BJ (cell line): ENCODE results near the gene RMND1. TPM values are rescaled to one million over a fixed set of nuclear protein-coding genes. Genes with fewer than 3 reads are reported as not detected.
"Not testable (repeated sequence)": the region's sequence is repeated elsewhere in the genome, so short reads cannot be mapped to it uniquely, and the experiment has no call there.

ENCODE experiments used
- CTCF ChIA-PET: fragments of 350-600 bp; formaldehyde crosslinking; extraction: SDS; loops from one replicate; lab custom pipeline; 2021; ENCODE audit warnings: antibody characterized with exemption, inconsistent platforms; lab: Yijun Ruan, JAX
- POLR2A ChIA-PET: fragments of 300-600 bp; sonication (Branson Sonifier 250); formaldehyde crosslinking; extraction: SDS; loops from one replicate; lab custom pipeline; 2021; ENCODE audit warnings: antibody characterized with exemption; lab: Charles Lee
- DNase-seq: peaks from one replicate; pipeline ENCODE4 v3.0.0-alpha.2; 2011; ENCODE audit warnings: low read depth
- H3K27me3 ChIP-seq: 2 replicates; pipeline ENCODE4 v1.6.0; 2011; ENCODE audit warnings: low read length; ENCODE audit not compliant: control insufficient read depth, insufficient read depth
- H3K36me3 ChIP-seq: 2 replicates; pipeline ENCODE4 v1.5.1; 2011; ENCODE audit warnings: low read length; ENCODE audit not compliant: control insufficient read depth, insufficient read depth
- H3K4me3 ChIP-seq: 2 replicates; pipeline ENCODE4 v1.5.1; 2011; ENCODE audit warnings: low read depth, mild to moderate bottlenecking, control low read depth, low read length
- CTCF ChIP-seq: IDR thresholded peaks from 2 replicates; pipeline ENCODE4 v1.5.1; 2011; ENCODE audit warnings: low read depth, mild to moderate bottlenecking, control low read depth, inconsistent platforms, low read length, moderate library complexity; ENCODE audit not compliant: insufficient read depth
- polyA plus RNA-seq: library from polyadenylated mRNA; depleted of rRNA; stranded (reverse); fragments of >200 nt; gene quantifications from 2 replicates; pipeline ENCODE4 v1.2.3, GENCODE V29; 2011

The RMND1 gene
- polyA plus RNA-seq, 1 experiment = 10.4 TPM

- Histone ChIP-seq H3K27me3 (no peaks in the 10 kb centered on the region), H3K36me3 (peaks cover 1% of the 10 kb centered on the region; the same call in 1 of the 2 replicates), H3K4me3 (no peak overlapping the region)
- ChIA-PET POLR2A (no interaction called here), CTCF (no interaction called here)
- no peak for TF ChIP-seq CTCF
- DNase-seq = no peak
Observed at GRCh38 chr6:151384151-151384550, 67.8 kb downstream of the RMND1 start.

DNA sequence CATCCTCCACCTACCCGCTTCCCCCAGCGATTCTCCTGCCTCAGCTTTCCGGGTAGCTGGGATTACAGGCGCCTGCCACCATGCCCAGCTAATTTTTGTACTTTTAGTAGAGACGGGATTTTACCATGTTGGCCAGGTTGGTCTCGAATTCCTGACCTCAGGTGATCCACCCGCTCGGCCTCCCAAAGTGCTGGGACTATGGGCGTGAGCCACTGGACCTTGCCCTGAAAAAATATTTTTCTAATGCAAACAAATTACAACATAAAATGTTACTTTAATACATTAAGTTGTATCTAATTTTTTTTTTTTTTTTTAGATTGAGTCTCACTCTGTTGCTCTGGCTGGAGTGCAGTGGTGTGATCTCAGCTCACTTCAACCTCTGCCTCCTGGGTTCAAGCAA, 69.3 kb downstream of the RMND1 start:
- CTCF ChIA-PET, H3K27me3 ChIP-seq, H3K36me3 ChIP-seq, DNase-seq, H3K4me3 ChIP-seq, POLR2A ChIA-PET: not testable (repeated sequence)

- TF ChIP-seq CTCF = no peak
- CTCF ChIA-PET = no interaction called here
- H3K4me3 ChIP-seq = no peak overlapping the region
- H3K36me3 ChIP-seq = peaks cover 1% of the 10 kb centered on the region; the same call in 1 of the 2 replicates
- POLR2A ChIA-PET = no interaction called here
- no peak for DNase-seq
- no peaks in the 10 kb centered on the region for H3K27me3 ChIP-seq
Observed at GRCh38 chr6:151381722-151382121, 70.2 kb downstream of the RMND1 start.

DNA sequence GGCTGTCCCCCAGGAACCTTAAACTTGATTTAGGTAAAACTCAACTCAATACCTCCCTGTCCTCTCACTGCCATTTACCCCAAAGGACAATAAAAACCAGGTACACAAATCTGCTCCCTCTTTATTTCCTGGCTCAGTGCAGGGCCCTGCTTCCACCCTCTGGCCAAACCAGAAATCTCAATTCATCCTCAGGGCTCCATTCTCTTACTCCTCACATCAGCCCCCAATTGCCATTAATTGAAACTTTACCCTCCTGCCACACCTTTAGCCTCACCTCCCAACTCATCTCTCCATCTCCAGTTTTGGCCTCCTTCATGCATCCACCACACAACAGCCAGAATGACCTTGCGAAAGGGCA, 71.1 kb downstream of the RMND1 start:
- DNase-seq = no peak
- ChIA-PET POLR2A (no interaction called here), CTCF (no interaction called here)
- no peaks in the 10 kb centered on the region for H3K27me3 ChIP-seq
- no peak for TF ChIP-seq CTCF
- H3K36me3 ChIP-seq = peaks cover 1% of the 10 kb centered on the region; the same call in 1 of the 2 replicates
- H3K4me3 ChIP-seq = no peak overlapping the region

DNA sequence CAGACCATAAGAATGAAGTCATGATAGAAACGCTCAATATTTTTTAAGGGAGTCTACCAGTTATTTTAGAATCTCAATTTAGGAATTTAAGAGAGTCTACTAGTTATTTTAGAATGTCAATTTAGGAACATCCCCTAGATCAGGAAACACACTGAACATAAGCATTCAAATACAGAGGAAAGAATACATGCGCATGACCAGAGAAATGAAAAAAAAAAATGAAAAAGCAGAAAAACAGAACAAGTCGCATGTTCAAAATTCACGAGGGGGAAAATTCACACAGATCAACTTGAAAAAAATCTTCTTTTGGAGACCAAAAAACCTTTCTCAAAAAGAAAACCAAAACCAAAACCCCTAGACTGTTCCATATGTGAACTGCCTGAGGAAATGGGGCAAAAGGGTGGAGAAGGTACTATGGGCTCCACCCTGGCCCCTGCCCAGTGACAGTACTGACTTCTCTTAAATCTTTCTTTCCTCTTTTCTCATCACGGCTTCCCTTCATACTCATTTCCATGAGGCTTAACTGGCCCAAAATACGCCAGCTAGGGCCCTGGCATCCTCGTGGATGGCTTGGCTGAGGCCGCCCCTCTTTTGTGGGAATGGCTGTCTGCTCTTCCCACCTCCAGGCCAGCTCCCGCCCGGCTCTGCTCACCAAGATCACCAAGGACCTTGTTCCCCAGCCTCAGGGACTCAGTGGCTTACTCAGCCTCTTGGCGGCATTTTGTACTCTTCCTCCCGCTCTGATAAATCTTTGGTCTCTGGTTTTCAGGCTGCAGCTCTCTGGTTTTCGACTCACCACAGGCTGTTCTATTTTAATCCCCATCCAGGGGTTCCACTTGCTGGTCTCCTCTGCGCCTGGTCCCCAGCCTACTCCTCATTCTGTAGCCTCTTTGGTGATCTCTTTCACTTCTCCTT, 71.7 kb downstream of the RMND1 start:
- no peak for DNase-seq
- ChIA-PET POLR2A (no interaction called here), CTCF (interaction anchor here (1.2 kb wide), 1 partner anchor 10 kb away, joined by 3 read pairs; no protein-coding TSS in a partner anchor)
- TF ChIP-seq CTCF = no peak
- peaks cover 1% of the 10 kb centered on the region; the same call in 1 of the 2 replicates for H3K36me3 ChIP-seq
- H3K4me3 ChIP-seq = no peak overlapping the region
- H3K27me3 ChIP-seq = no peaks in the 10 kb centered on the region
